ENCODE results near the gene MTF1.

Gene MTF1

GRCh38 chr1:37867784-37868183, 8.4 kb upstream of the MTF1 start:
- no peak for DNase-seq (ENCODE audit: low read depth)

- no peak for DNase-seq (ENCODE audit: low read depth)
Observed at GRCh38 chr1:37866491-37866890, 7.1 kb upstream of the MTF1 start.

DNA sequence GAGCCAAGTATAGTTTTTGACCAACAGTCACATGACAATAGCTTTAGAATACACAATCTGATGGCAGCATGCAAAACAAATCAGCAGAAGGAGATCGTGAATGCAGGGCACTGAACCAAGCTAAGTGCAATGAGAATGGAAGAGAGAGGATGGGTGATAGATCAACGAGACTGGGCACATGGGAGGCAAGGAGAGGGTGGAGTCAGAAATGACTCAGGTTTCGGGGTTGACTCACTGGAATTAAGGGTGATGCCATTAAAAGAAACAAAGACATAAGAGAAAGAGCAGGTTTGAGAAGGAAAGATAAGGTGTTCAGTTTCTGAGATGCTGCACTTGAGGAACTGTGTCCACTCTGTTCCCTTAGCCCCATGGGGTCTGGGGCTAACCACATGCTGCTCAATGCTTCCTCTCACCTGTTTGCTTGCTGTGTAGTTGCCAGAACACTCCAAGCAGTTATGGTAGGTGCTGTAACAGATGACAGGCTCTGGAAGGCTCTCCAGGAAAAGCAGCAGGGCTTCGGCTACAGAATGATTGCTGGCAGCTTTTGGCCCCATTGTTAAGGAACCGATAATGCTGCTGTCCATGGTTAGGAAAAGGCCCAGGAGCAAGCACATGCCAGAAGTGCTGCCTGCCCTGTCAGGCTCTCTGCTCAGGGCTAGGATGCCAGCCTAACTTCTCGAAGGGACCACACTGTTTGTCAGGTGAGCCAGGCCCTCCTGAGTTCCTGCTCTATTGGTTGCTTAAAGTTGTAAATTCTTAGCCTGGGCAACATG, 6.1 kb upstream of the MTF1 start:
- DNase-seq (ENCODE audit: low read depth) = no peak

DNA sequence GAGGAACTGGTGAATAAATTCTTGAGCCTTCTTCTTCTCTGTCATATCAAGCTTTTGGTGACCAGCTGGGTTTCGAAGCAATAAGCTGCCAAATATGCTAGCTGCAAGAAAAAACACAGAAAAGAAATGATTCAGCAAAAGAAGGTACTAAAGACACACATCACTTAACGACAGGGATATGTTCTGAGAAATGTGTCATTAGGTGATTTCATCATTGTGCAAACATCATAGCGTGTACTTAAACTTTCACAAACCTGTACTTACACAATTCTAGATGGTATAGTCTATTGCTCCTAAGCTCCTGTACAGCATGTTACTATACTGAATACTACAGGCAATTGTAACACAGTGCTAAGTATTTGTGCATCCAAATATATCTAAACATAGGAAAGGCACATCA, 2.9 kb upstream of the MTF1 start:
- no peak for DNase-seq (ENCODE audit: low read depth)

GRCh38 chr1:37861151-37861550, 1.8 kb upstream of the MTF1 start:
- no peak for DNase-seq (ENCODE audit: low read depth)

DNA sequence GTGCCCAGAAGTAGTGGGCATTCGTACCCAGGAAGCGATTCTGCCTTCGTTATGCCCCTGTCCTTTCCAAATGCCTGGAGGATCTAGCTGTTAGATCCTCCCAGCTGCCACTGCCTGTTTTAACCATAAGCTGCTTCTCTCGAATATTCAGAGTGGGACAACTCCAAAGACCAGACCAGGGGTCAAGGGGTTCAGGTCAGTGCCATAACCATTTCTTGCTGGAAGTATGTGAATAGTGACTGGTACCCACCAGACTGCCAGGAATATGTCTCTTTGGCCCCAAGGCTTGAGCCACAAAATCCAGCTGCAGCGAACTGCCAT, 914 bp upstream of the MTF1 start:
- no peak for DNase-seq (ENCODE audit: low read depth)

DNA sequence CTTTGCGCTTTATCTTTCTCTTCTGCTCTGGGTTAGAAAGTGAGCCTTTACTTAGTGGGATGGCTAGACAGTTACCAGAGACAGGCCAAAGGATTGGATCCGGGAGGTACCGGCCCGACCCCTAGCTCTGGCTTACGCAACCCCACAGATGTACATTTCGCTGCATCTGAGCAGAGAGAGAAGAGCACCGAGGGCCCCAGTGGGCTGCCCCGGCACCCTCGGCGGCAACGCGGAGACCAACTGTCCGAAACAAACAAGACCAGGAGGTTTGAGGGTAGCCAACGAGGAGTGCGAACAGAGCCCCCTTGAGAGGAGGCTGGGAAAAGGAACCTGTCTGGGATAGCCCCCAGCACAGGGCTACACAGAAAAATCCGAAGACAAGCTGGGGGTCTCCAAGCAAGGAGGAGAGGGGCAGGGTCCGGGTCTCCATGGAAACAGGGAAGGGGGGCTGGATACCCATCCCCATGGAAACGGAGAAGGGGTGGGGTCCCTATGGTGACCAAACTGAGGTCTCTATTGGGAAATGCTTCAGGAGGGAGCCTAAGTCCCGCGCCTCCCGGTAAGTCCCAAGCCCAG, 373 bp downstream of the MTF1 start:
- no peak for DNase-seq (ENCODE audit: low read depth)

- no peak for DNase-seq (ENCODE audit: low read depth)
Observed at GRCh38 chr1:37854406-37854805, 5.0 kb downstream of the MTF1 start.

GRCh38 chr1:37853157-37853556, 6.2 kb downstream of the MTF1 start:
- no peak for DNase-seq (ENCODE audit: low read depth)

- no peak for DNase-seq (ENCODE audit: low read depth)
Observed at GRCh38 chr1:37851782-37852210, 7.6 kb downstream of the MTF1 start.

DNA sequence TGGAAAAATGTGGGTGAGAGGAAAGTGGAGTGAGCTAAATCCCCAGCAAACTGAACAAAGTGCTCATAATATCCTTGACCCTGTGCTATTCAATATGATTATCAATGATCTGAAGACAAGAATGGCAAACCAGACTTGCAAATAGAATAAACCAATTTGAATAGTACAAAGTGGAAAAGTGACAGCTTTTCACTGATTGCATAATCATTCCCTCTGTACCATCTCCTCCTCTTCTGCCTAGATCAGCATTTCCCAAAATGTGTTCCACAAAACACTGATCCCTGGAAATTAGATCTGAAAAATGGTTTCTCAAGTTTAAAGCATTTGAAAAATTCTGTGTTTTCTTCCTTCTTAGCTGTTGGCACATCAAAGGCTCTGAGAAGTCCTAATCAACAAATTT, 8.1 kb downstream of the MTF1 start:
- DNase-seq (ENCODE audit: low read depth) = no peak

- no peak for DNase-seq (ENCODE audit: low read depth)
Observed at GRCh38 chr1:37850352-37850955, 8.9 kb downstream of the MTF1 start.

DNA sequence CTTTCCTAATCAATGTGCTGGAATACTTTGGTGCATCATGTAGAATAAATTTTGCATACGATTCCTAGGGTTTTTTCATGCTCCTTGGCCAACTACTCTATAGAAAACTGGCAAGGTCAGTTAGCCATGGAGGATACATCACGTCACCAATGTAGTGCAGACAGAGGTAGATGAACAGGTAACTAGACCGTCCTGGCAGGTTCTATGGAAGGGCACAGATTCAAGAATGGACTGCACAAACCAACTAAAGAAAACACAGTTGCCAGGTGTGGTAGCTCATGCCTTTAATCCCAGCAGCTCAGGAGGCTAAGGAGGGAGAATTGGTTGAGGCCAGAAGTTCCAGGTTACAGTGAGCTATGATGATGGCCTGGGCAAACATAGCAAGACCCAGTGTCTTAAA, 9.9 kb downstream of the MTF1 start:
- no peak for DNase-seq (ENCODE audit: low read depth)

GRCh38 chr1:37846647-37847339, 12.6 kb downstream of the MTF1 start:
- DNase-seq (ENCODE audit: low read depth) = no peak

GRCh38 chr1:37845786-37846185, 13.6 kb downstream of the MTF1 start:
- no peak for DNase-seq (ENCODE audit: low read depth)

- DNase-seq (ENCODE audit: low read depth) = no peak
Observed at GRCh38 chr1:37845049-37845646, 14.2 kb downstream of the MTF1 start.

- no peak for DNase-seq (ENCODE audit: low read depth)
Observed at GRCh38 chr1:37844536-37844935, 14.9 kb downstream of the MTF1 start.

- DNase-seq (ENCODE audit: low read depth) = no peak
Observed at GRCh38 chr1:37841652-37842051, 17.7 kb downstream of the MTF1 start.

DNA sequence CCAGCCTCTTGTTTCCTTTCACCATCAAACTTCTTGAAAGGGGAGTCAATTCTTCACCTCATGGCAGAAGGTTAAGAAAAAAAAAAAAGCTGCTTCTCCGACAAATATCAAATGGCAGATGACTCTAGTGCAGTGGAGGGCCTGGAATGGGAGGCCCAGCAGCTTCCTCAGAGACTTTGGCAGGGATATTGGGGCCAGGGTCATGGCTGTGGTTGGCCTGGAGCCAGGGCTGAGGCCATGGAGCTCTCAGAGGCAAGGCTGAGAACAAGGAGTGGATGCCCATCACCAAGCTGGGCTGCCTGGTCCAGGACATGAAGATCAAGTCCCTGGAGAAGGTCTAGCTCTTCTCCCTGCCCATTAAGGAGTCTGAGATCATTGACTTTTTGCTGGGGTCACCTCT, 18.7 kb downstream of the MTF1 start:
- no peak for DNase-seq (ENCODE audit: low read depth)

- no peak for DNase-seq (ENCODE audit: low read depth)
Observed at GRCh38 chr1:37839676-37840075, 19.7 kb downstream of the MTF1 start.

DNA sequence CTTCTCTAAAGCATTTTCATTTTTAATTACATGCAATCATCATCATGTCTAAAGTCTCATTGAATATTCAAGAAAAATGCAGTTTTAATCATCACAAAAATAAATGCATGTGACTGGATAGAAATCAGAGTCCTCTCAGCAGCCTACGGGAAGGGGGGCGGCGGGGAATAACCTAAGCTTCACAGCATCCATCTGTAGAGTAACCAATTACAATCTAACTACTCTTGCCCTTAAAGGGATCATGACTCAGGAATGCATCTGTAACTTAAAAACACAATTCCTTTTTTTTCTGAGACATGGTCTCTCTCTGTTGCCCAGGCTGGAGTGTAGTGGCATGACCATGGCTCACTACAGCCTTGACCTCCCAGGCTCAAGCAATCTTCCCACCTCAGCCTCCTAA, 22.6 kb downstream of the MTF1 start:
- DNase-seq (ENCODE audit: low read depth) = no peak

DNA sequence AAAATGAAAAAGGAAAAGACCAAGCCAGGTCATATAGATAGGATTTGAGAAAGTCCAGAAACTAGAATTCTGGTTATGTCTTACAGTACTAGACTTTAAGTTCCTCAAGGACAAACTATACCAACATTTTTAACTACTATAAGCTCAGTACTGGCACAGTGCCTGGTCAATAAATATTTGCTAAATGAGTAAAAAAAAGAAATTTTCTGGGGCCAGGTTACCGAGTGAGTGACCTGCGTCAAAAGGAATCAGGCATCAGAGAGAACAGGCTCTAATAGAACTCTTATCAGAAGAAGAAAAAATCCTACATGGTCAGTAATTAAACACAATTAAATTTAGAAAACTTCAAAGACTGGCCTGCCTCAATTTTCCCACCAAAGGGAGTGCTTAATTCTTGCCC, 27.6 kb downstream of the MTF1 start:
- no peak for DNase-seq (ENCODE audit: low read depth)

GRCh38 chr1:37831109-37831508, 28.3 kb downstream of the MTF1 start:
- DNase-seq (ENCODE audit: low read depth) = no peak
